H9 (cell line): ENCODE results near the gene POU2F3. TPM values are rescaled to one million over a fixed set of nuclear protein-coding genes. Genes with fewer than 3 reads are reported as not detected.

Experiments
- DNase-seq: peaks from one replicate; pipeline ENCODE4 v3.0.0-alpha.2; 2017
- H2AFZ ChIP-seq: one replicate; pipeline ENCODE4 v1.6.1; 2013; ENCODE audit warnings: mild to moderate bottlenecking, low read length, control low read depth, moderate library complexity
- H2AK5ac ChIP-seq: 2 replicates; pipeline ENCODE4 v1.6.1; 2013; ENCODE audit warnings: low read length, control low read depth, mixed read lengths; ENCODE audit not compliant: insufficient read length
- H2BK120ac ChIP-seq: one replicate; pipeline ENCODE4 v1.6.1; 2013; ENCODE audit warnings: low read depth, mild to moderate bottlenecking, low read length, control low read depth, inconsistent platforms; ENCODE audit not compliant: poor library complexity, severe bottlenecking
- H2BK12ac ChIP-seq: 2 replicates; pipeline ENCODE4 v1.6.1; 2013; ENCODE audit warnings: low read length, control low read depth, mixed read lengths, low read depth; ENCODE audit not compliant: insufficient read length
- H2BK15ac ChIP-seq: 2 replicates; pipeline ENCODE4 v1.6.1; 2013; ENCODE audit warnings: low read depth, low read length, control low read depth
- H2BK20ac ChIP-seq: one replicate; pipeline ENCODE4 v1.6.1; 2013; ENCODE audit warnings: low read depth, mild to moderate bottlenecking, low read length, control low read depth, inconsistent platforms; ENCODE audit not compliant: poor library complexity, severe bottlenecking
- H2BK5ac ChIP-seq: 2 replicates; pipeline ENCODE4 v1.6.1; 2013; ENCODE audit warnings: low read length, control low read depth, mixed read lengths; ENCODE audit not compliant: insufficient read length
- H3K14ac ChIP-seq: 2 replicates; pipeline ENCODE4 v1.6.1; 2013; ENCODE audit warnings: low read length, control low read depth; ENCODE audit not compliant: insufficient read depth
- H3K18ac ChIP-seq: 2 replicates; pipeline ENCODE4 v1.6.1; 2013; ENCODE audit warnings: low read depth, mild to moderate bottlenecking, mixed read lengths, low read length, control low read depth; ENCODE audit not compliant: insufficient read length
- H3K23ac ChIP-seq: 2 replicates; pipeline ENCODE4 v1.6.1; 2013; ENCODE audit warnings: low read length, control low read depth, mixed read lengths, low read depth; ENCODE audit not compliant: insufficient read length
- H3K23me2 ChIP-seq: 2 replicates; pipeline ENCODE4 v1.6.1; 2013; ENCODE audit warnings: low read depth, mild to moderate bottlenecking, mixed read lengths, low read length, control low read depth; ENCODE audit not compliant: insufficient read length, poor library complexity, severe bottlenecking
- H3K27ac ChIP-seq: 2 replicates; pipeline ENCODE4 v1.5.1; 2013; ENCODE audit warnings: low read length, control low read depth, mixed read lengths, low read depth; ENCODE audit not compliant: insufficient read length
- H3K27me3 ChIP-seq: 2 replicates; pipeline ENCODE4 v1.6.1; 2013; ENCODE audit warnings: low read length, control low read depth, inconsistent platforms; ENCODE audit not compliant: insufficient read depth
- H3K4ac ChIP-seq: 2 replicates; pipeline ENCODE4 v1.6.1; 2013; ENCODE audit warnings: low read depth, mild to moderate bottlenecking, control low read depth, inconsistent platforms, low read length, moderate library complexity
- H3K4me1 ChIP-seq: 2 replicates; pipeline ENCODE4 v1.6.1; 2013; ENCODE audit warnings: low read length, control low read depth, inconsistent platforms; ENCODE audit not compliant: insufficient read depth
- H3K4me2 ChIP-seq: 2 replicates; pipeline ENCODE4 v1.6.1; 2013; ENCODE audit warnings: low read length, control low read depth, mixed read lengths; ENCODE audit not compliant: insufficient read length, insufficient read depth
- H3K56ac ChIP-seq: 2 replicates; pipeline ENCODE4 v1.6.1; 2013; ENCODE audit warnings: low read depth, mild to moderate bottlenecking, mixed read lengths, low read length, control low read depth; ENCODE audit not compliant: insufficient read length
- H3K79me1 ChIP-seq: 2 replicates; pipeline ENCODE4 v1.6.1; 2013; ENCODE audit warnings: low read depth, mild to moderate bottlenecking, moderate library complexity, low read length, control low read depth, inconsistent platforms; ENCODE audit not compliant: insufficient read depth, poor library complexity, severe bottlenecking
- H3K79me2 ChIP-seq: 2 replicates; pipeline ENCODE4 v1.6.1; 2013; ENCODE audit warnings: low read length, control low read depth, inconsistent platforms; ENCODE audit not compliant: insufficient read depth
- H3K9ac ChIP-seq: 2 replicates; pipeline ENCODE4 v1.6.1; 2013; ENCODE audit warnings: low read length, control low read depth, mixed read lengths; ENCODE audit not compliant: insufficient read length; ENCODE audit errors: extremely low read depth
- H3K9me3 ChIP-seq: one replicate; pipeline ENCODE4 v1.6.1; 2013; ENCODE audit warnings: low read depth, low read length, inconsistent platforms; ENCODE audit not compliant: control insufficient read depth
- H3T11ph ChIP-seq: one replicate; pipeline ENCODE4 v1.6.1; 2013; ENCODE audit warnings: mild to moderate bottlenecking, low read length, control low read depth, inconsistent platforms
- H4K20me1 ChIP-seq: one replicate; pipeline ENCODE4 v1.6.1; 2013; ENCODE audit not compliant: control insufficient read depth, insufficient read length, insufficient read depth
- H4K5ac ChIP-seq: 2 replicates; pipeline ENCODE4 v1.6.1; 2013; ENCODE audit warnings: low read depth, mild to moderate bottlenecking, mixed read lengths, low read length, control low read depth; ENCODE audit not compliant: insufficient read length
- H4K8ac ChIP-seq: replicated peaks from 2 replicates; pipeline ENCODE4 v1.6.1; 2013; ENCODE audit warnings: low read length, control low read depth, mixed read lengths, low read depth; ENCODE audit not compliant: insufficient read length
- H4K91ac ChIP-seq: 2 replicates; pipeline ENCODE4 v1.6.1; 2013; ENCODE audit warnings: low read depth, mild to moderate bottlenecking, moderate library complexity, mixed read lengths, low read length, control low read depth; ENCODE audit not compliant: insufficient read length
- H3K27ac Mint-ChIP-seq, 3 experiments: 2 replicates in 2 of 3; 3 replicates in 1 of 3; pipeline ENCODE4 v1.8.0; 2020 to 2021; ENCODE audit warnings: mixed read lengths in 3 of 3, mild to moderate bottlenecking in 1 of 3, moderate library complexity in 1 of 3
- H3K27me3 Mint-ChIP-seq: 2 replicates; pipeline ENCODE4 v1.8.0; 2021; ENCODE audit warnings: low read depth, mild to moderate bottlenecking, moderate library complexity, mixed read lengths
- H3K36me3 Mint-ChIP-seq, 3 experiments: 2 replicates in 2 of 3; 3 replicates in 1 of 3; pipeline ENCODE4 v1.8.0; 2020 to 2021; ENCODE audit warnings: low read depth in 3 of 3, mixed read lengths in 3 of 3; ENCODE audit not compliant: insufficient read depth in 1 of 3
- H3K4me1 Mint-ChIP-seq, 2 experiments: 2 replicates each; pipeline ENCODE4 v1.8.0; 2020; ENCODE audit warnings: mixed read lengths in 2 of 2
- H3K4me3 Mint-ChIP-seq, 2 experiments: 2 replicates in 1 of 2; 3 replicates in 1 of 2; pipeline ENCODE4 v1.8.0; 2020 to 2021; ENCODE audit warnings: mild to moderate bottlenecking in 2 of 2, mixed read lengths in 2 of 2, moderate library complexity in 1 of 2
- H3K9me3 Mint-ChIP-seq, 2 experiments: 2 replicates in 1 of 2; 3 replicates in 1 of 2; pipeline ENCODE4 v1.8.0; 2020; ENCODE audit warnings: mild to moderate bottlenecking in 2 of 2, mixed read lengths in 2 of 2, moderate library complexity in 1 of 2
- WGBS: extraction: QIAGEN DNeasy Blood & Tissue Kit; methylation state at CpG from one replicate; pipeline ENCODE4 v1.1.7; 2013; ENCODE audit warnings: missing lambda C conversion rate, low lambda C conversion rate, mixed read lengths; ENCODE audit not compliant: insufficient read length; ENCODE audit errors: extremely low coverage; 5-methylcytosine and 5-hydroxymethylcytosine counted together
- total RNA-seq: library from RNA; stranded (reverse); gene quantifications from 2 replicates; pipeline ENCODE4 v1.2.1, GENCODE V29; 2021
- TF ChIP-seq, protein P1 (sequence below): fragments of 200-600 bp; sonication (generic); conservative IDR thresholded peaks from 3 replicates; pipeline ENCODE4 v1.8.0; 2021; ENCODE audit warnings: antibody characterized with exemption, mild to moderate bottlenecking

POU2F3 gene
- total RNA-seq, 1 experiment from 2014 or later = 1.1 TPM

DNA sequence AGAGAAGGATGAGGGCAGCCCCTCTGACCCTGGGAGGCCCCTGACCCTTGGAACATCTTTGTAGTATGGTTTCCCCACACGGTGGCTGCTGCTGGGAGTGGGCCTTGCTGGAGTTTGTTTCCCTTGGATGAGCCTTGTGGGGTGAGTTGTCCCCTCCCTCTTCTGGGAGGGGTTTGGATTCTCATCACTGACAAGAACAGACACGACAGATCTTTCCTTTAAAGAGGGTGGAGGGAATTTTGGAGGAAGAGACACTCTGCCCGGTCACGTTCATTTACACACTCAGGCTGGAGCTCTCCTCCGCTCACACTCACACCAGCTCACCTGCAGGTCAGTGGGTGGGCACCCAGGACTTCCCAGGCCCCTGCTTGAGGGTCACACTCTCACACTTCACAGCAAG is 31.7 kb downstream of the POU2F3 start:
- no peak overlapping the region for H3K4me3 Mint-ChIP-seq
- H3K27ac Mint-ChIP-seq = no peak overlapping the region
- no peak for DNase-seq
- TF ChIP-seq, protein P1, sequence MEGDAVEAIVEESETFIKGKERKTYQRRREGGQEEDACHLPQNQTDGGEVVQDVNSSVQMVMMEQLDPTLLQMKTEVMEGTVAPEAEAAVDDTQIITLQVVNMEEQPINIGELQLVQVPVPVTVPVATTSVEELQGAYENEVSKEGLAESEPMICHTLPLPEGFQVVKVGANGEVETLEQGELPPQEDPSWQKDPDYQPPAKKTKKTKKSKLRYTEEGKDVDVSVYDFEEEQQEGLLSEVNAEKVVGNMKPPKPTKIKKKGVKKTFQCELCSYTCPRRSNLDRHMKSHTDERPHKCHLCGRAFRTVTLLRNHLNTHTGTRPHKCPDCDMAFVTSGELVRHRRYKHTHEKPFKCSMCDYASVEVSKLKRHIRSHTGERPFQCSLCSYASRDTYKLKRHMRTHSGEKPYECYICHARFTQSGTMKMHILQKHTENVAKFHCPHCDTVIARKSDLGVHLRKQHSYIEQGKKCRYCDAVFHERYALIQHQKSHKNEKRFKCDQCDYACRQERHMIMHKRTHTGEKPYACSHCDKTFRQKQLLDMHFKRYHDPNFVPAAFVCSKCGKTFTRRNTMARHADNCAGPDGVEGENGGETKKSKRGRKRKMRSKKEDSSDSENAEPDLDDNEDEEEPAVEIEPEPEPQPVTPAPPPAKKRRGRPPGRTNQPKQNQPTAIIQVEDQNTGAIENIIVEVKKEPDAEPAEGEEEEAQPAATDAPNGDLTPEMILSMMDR = no peak
- Histone ChIP-seq H3K23me2 (no peaks in the 10 kb centered on the region), H3K4me1 (no peaks in the 10 kb centered on the region; the same call in 1 of the 2 replicates), H2BK15ac (no peak overlapping the region), H4K8ac (no peak overlapping the region), H3T11ph (no peak overlapping the region), H3K27ac (no peak overlapping the region), H3K9me3 (no peaks in the 10 kb centered on the region), H4K5ac (no peak overlapping the region), H3K79me2 (no peaks in the 10 kb centered on the region), H2AK5ac (no peak overlapping the region), H2BK5ac (no peak overlapping the region), H4K91ac (no peak overlapping the region), H4K20me1 (no peaks in the 10 kb centered on the region), H3K14ac (no peak overlapping the region), H3K79me1 (no peaks in the 10 kb centered on the region), H2BK120ac (no peak overlapping the region), H3K4me2 (no peak overlapping the region), H3K23ac (no peak overlapping the region), H2AFZ (no peak overlapping the region), H3K4ac (no peak overlapping the region), H3K9ac (no peak overlapping the region), H2BK20ac (no peak overlapping the region), H3K18ac (no peak overlapping the region), H3K56ac (no peak overlapping the region), H2BK12ac (no peak overlapping the region), H3K27me3 (no peaks in the 10 kb centered on the region)
- peaks cover 8 to 11% of the 10 kb centered on the region in 2 experiments for H3K4me1 Mint-ChIP-seq
- no CpG with 5 or more reads among the region's 5 CpGs for WGBS
- H3K9me3 Mint-ChIP-seq = no peaks in the 10 kb centered on the region
- peaks cover 41% of the 10 kb centered on the region for H3K27me3 Mint-ChIP-seq
- no peaks in the 10 kb centered on the region; a peak in 1 of 7 replicates for H3K36me3 Mint-ChIP-seq
